Activated naive CD8-positive, alpha-beta T cell treated with anti-CD3 and anti-CD28 coated beads, Interleukin-2, amount 10 ng/mL, durations not matched to agents 7 days and 5 days (primary cell): ENCODE measurements around the gene CPVL. TPM values are rescaled to one million over a fixed set of nuclear protein-coding genes. Genes with fewer than 3 reads are reported as not detected.

Source experiments
- ATAC-seq: fragments of 150-1000 bp; cut with Tn5 transposase; one replicate; pipeline ENCODE4 v1.10.0; 2021; ENCODE audit warnings: low read depth, moderate library complexity
- POLR2A ChIA-PET: fragments of 350-600 bp; sonication (Branson Sonifier 250); formaldehyde crosslinking; loops from one replicate; lab custom pipeline; 2021; ENCODE audit warnings: antibody characterized with exemption; lab: Charles Lee
- DNase-seq: peaks from one replicate; pipeline ENCODE4 v3.0.0; 2021
- H3K27ac Mint-ChIP-seq: one replicate; pipeline ENCODE4 v1.8.0; 2022; ENCODE audit warnings: mild to moderate bottlenecking, mixed read lengths
- H3K27me3 Mint-ChIP-seq: one replicate; pipeline ENCODE4 v1.8.0; 2022; ENCODE audit warnings: mild to moderate bottlenecking, moderate library complexity, mixed read lengths
- H3K36me3 Mint-ChIP-seq: one replicate; pipeline ENCODE4 v1.8.0; 2021; ENCODE audit warnings: mild to moderate bottlenecking, mixed read lengths
- H3K4me1 Mint-ChIP-seq: one replicate; pipeline ENCODE4 v1.8.0; 2021; ENCODE audit warnings: mixed read lengths
- H3K4me3 Mint-ChIP-seq: one replicate; pipeline ENCODE4 v1.8.0; 2022; ENCODE audit warnings: mild to moderate bottlenecking, moderate library complexity, mixed read lengths
- H3K9me3 Mint-ChIP-seq: one replicate; pipeline ENCODE4 v1.8.0; 2021; ENCODE audit warnings: mixed read lengths
- total RNA-seq, 2 experiments: library from RNA; stranded (reverse); gene quantifications; one replicate each; pipeline ENCODE4 v1.2.3, GENCODE V29; 2021

The CPVL gene
- total RNA-seq, 2 experiments from 2014 or later: 0.75 to 1.2 TPM

- DNase-seq (no peak), ATAC-seq (no peak)
- Mint-ChIP-seq H3K27ac (no peak overlapping the region), H3K27me3 (peaks cover 50% of the 10 kb centered on the region), H3K4me1 (peaks cover 4% of the 10 kb centered on the region), H3K4me3 (no peak overlapping the region), H3K9me3 (no peaks in the 10 kb centered on the region), H3K36me3 (no peaks in the 10 kb centered on the region)
- POLR2A ChIA-PET: no interaction called here
Measured at GRCh38 chr7:29145553-29146056, 732 bp downstream of the CPVL start.

GRCh38 chr7:29143751-29144150, 2.6 kb downstream of the CPVL start:
- DNase-seq (no peak), ATAC-seq (no peak)
- no peak overlapping the region for H3K4me3 Mint-ChIP-seq
- H3K36me3 Mint-ChIP-seq: no peaks in the 10 kb centered on the region
- peaks cover 4% of the 10 kb centered on the region for H3K4me1 Mint-ChIP-seq
- no peak overlapping the region for H3K27ac Mint-ChIP-seq
- H3K9me3 Mint-ChIP-seq: no peaks in the 10 kb centered on the region
- POLR2A ChIA-PET: no interaction called here
- H3K27me3 Mint-ChIP-seq: peaks cover 54% of the 10 kb centered on the region

GRCh38 chr7:29142021-29142727, 4.2 kb downstream of the CPVL start:
- POLR2A ChIA-PET: no interaction called here
- Mint-ChIP-seq H3K27ac (no peak overlapping the region), H3K27me3 (peaks cover 43% of the 10 kb centered on the region), H3K4me1 (peaks cover 4% of the 10 kb centered on the region), H3K36me3 (no peaks in the 10 kb centered on the region), H3K4me3 (no peak overlapping the region), H3K9me3 (no peaks in the 10 kb centered on the region)
- no peak for ATAC-seq
- no peak for DNase-seq

GRCh38 chr7:29140873-29141468, 5.4 kb downstream of the CPVL start:
- Mint-ChIP-seq H3K27ac (no peak overlapping the region), H3K9me3 (no peaks in the 10 kb centered on the region), H3K36me3 (no peaks in the 10 kb centered on the region), H3K4me3 (no peak overlapping the region), H3K4me1 (no peaks in the 10 kb centered on the region), H3K27me3 (peaks cover 32% of the 10 kb centered on the region)
- DNase-seq (no peak), ATAC-seq (no peak)
- POLR2A ChIA-PET: no interaction called here

- H3K4me3 Mint-ChIP-seq: no peak overlapping the region
- no peak for DNase-seq
- H3K4me1 Mint-ChIP-seq: no peaks in the 10 kb centered on the region
- no peaks in the 10 kb centered on the region for H3K9me3 Mint-ChIP-seq
- no peak for ATAC-seq
- H3K27me3 Mint-ChIP-seq: peaks cover 28% of the 10 kb centered on the region
- H3K36me3 Mint-ChIP-seq: no peaks in the 10 kb centered on the region
- no peak overlapping the region for H3K27ac Mint-ChIP-seq
- POLR2A ChIA-PET: no interaction called here
Measured at GRCh38 chr7:29139796-29140195, 6.5 kb downstream of the CPVL start.

- no peaks in the 10 kb centered on the region for H3K9me3 Mint-ChIP-seq
- no peak overlapping the region for H3K4me3 Mint-ChIP-seq
- H3K36me3 Mint-ChIP-seq: no peaks in the 10 kb centered on the region
- POLR2A ChIA-PET: no interaction called here
- H3K27me3 Mint-ChIP-seq: peaks cover 27% of the 10 kb centered on the region
- H3K27ac Mint-ChIP-seq: no peak overlapping the region
- H3K4me1 Mint-ChIP-seq: no peaks in the 10 kb centered on the region
- DNase-seq (no peak), ATAC-seq (no peak)
Measured at GRCh38 chr7:29139191-29139590, 7.1 kb downstream of the CPVL start.

GRCh38 chr7:29138588-29138987, 7.7 kb downstream of the CPVL start:
- Mint-ChIP-seq H3K27ac (no peak overlapping the region), H3K9me3 (no peaks in the 10 kb centered on the region), H3K4me1 (no peaks in the 10 kb centered on the region), H3K4me3 (no peak overlapping the region), H3K36me3 (no peaks in the 10 kb centered on the region), H3K27me3 (peaks cover 29% of the 10 kb centered on the region)
- no peak for ATAC-seq
- POLR2A ChIA-PET: no interaction called here
- no peak for DNase-seq

GRCh38 chr7:29135846-29136245, 10.5 kb downstream of the CPVL start:
- ATAC-seq: no peak
- Mint-ChIP-seq H3K9me3 (no peaks in the 10 kb centered on the region), H3K27me3 (peaks cover 27% of the 10 kb centered on the region), H3K4me3 (no peak overlapping the region), H3K27ac (no peak overlapping the region), H3K36me3 (no peaks in the 10 kb centered on the region), H3K4me1 (no peaks in the 10 kb centered on the region)
- DNase-seq: no peak
- POLR2A ChIA-PET: no interaction called here

GRCh38 chr7:29132980-29133379, 13.4 kb downstream of the CPVL start:
- POLR2A ChIA-PET: no interaction called here

GRCh38 chr7:29131678-29132077, 14.7 kb downstream of the CPVL start:
- DNase-seq: no peak
- no peaks in the 10 kb centered on the region for H3K4me1 Mint-ChIP-seq
- no peak overlapping the region for H3K27ac Mint-ChIP-seq
- POLR2A ChIA-PET: no interaction called here
- H3K9me3 Mint-ChIP-seq: no peaks in the 10 kb centered on the region
- no peak overlapping the region for H3K4me3 Mint-ChIP-seq
- ATAC-seq: no peak
- peaks cover 24% of the 10 kb centered on the region for H3K27me3 Mint-ChIP-seq
- no peaks in the 10 kb centered on the region for H3K36me3 Mint-ChIP-seq

More at GRCh38 chr7:29132980-29133379, 13.4 kb downstream of the CPVL start:
- Mint-ChIP-seq H3K27ac (no peak overlapping the region), H3K36me3 (no peaks in the 10 kb centered on the region), H3K4me1 (no peaks in the 10 kb centered on the region), H3K27me3 (peaks cover 24% of the 10 kb centered on the region), H3K4me3 (no peak overlapping the region), H3K9me3 (no peaks in the 10 kb centered on the region)
- ATAC-seq: no peak
- no peak for DNase-seq

GRCh38 chr7:29130096-29130495, 16.2 kb downstream of the CPVL start:
- Mint-ChIP-seq H3K4me3 (no peak overlapping the region), H3K27ac (no peak overlapping the region), H3K4me1 (no peaks in the 10 kb centered on the region), H3K36me3 (no peaks in the 10 kb centered on the region), H3K9me3 (no peaks in the 10 kb centered on the region), H3K27me3 (peaks cover 24% of the 10 kb centered on the region)
- DNase-seq (no peak), ATAC-seq (no peak)
- POLR2A ChIA-PET: no interaction called here

GRCh38 chr7:29127527-29127926, 18.8 kb downstream of the CPVL start:
- Mint-ChIP-seq H3K27ac (no peak overlapping the region), H3K9me3 (no peaks in the 10 kb centered on the region), H3K36me3 (no peaks in the 10 kb centered on the region), H3K4me3 (no peak overlapping the region), H3K4me1 (no peaks in the 10 kb centered on the region), H3K27me3 (peaks cover 7% of the 10 kb centered on the region)
- ATAC-seq (no peak), DNase-seq (no peak)
- POLR2A ChIA-PET: no interaction called here

GRCh38 chr7:29126804-29127203, 19.5 kb downstream of the CPVL start:
- Mint-ChIP-seq H3K27ac (no peak overlapping the region), H3K36me3 (no peaks in the 10 kb centered on the region), H3K27me3 (peaks cover 5% of the 10 kb centered on the region), H3K4me1 (no peaks in the 10 kb centered on the region), H3K4me3 (no peak overlapping the region), H3K9me3 (no peaks in the 10 kb centered on the region)
- ATAC-seq (no peak), DNase-seq (no peak)
- POLR2A ChIA-PET: no interaction called here

- ATAC-seq (no peak), DNase-seq (no peak)
- POLR2A ChIA-PET: no interaction called here
- no peaks in the 10 kb centered on the region for H3K36me3 Mint-ChIP-seq
- no peaks in the 10 kb centered on the region for H3K4me1 Mint-ChIP-seq
- H3K4me3 Mint-ChIP-seq: no peak overlapping the region
- no peak overlapping the region for H3K27ac Mint-ChIP-seq
- H3K9me3 Mint-ChIP-seq: no peaks in the 10 kb centered on the region
- H3K27me3 Mint-ChIP-seq: peaks cover 7% of the 10 kb centered on the region
Measured at GRCh38 chr7:29123626-29124190, 22.6 kb downstream of the CPVL start.
